ENCODE results near the gene AIG1.

- TF ChIP-seq CTCF (IDR thresholded peaks at IDR 0.05) (no peak), POLR2A (IDR thresholded peaks at IDR 0.05) (no peak)
Observed at GRCh38 chr6:143283887-143284645, 223.4 kb downstream of the AIG1 start.

All from adrenal gland (tissue), 5 donors.